ENCODE results near the gene MYBPHL.

GRCh38 chr1:109300650-109301151, 6.1 kb downstream of the MYBPHL start:
- TF ChIP-seq CTCF (IDR thresholded peaks at IDR 0.05) (no peak), POLR2A (IDR thresholded peaks at IDR 0.05) (no peak)

All from uterus (tissue), 2 donors.